HG03565 (cell line): Measurements from ENCODE around the gene MID1IP1.

Experiments
- ATAC-seq: cut with Tn5 transposase; IDR thresholded peaks from one replicate; pipeline ENCODE4 v1.9.1; 2021; ENCODE audit warnings: mild to moderate bottlenecking, moderate library complexity; ENCODE audit not compliant: unreplicated experiment

Gene MID1IP1

GRCh38 chrX:38811515-38812243 lies 10.4 kb downstream of the MID1IP1 start:
- no peak for ATAC-seq

DNA sequence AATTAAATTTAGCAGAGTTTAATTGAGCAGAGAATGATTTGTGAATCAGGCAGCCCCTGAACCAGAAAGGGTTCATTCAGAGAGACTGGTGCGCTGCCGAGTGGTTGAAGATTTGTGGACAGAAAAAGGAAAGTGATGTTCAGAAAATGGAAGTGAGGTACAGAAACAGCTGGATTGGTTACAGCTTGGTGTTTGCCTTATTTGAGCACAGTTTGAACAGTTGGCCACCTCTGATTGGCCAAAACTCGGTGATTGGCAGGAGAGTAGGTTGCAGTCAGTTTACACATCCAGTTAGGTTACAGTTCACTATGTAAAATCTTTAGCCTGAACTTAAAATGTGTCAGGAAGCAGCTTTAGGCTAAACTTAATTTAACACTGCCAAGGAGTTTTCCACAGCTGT lies 14.9 kb downstream of the MID1IP1 start:
- ATAC-seq, result no peak

DNA sequence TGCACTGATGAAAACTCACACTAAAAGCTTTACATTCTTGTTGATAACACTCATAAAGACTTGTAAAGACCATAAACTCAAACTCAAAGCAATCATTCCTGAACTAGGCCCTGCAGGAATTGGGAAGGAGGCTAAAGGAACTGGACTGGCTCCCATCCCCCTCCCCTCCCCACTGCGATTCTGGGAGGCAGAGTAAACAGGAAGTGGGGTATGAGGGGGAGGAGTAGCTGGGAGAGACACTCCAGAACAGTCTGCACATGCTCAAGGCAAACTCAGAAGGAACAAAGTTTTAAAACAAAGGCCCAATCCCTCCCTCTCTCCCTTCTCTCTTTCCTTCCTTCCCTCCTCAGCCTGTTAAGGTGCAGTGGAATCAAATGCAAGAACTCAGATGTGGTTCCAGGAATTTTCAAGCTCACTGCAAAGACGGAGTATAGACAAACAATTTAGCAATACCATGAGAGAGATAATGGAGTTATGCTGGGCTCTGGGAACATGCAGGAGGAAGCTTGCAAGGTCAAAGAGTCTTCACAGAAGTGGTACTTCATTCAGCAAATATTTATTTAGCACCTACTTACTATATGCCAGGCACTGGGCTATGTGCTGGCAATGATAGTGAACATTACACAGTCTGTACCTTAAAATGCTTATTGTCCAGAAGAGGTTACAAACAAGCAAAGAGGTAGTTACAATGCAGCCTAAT lies 15.9 kb downstream of the MID1IP1 start:
- no peak for ATAC-seq

GRCh38 chrX:38819163-38819562 lies 17.9 kb downstream of the MID1IP1 start:
- ATAC-seq, result no peak

DNA sequence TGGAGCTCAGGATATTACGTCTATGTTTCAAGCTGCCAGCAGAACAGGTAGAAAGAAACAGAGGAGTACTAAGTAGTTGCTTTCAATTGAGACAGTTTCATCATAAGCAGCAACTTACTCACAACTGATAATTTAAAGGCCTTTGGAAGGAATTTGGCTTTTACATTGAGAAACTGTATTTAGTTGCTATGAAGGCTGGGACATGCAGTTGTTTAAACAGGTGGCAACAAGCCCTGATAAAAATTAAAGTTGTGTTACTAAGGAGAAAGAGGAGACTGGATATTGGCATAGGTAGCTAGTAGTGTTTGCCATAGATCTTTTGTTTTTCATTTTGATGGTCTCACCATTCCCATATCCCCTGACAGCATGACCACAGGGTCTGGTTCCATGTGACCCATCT lies 18.4 kb downstream of the MID1IP1 start:
- no peak for ATAC-seq

DNA sequence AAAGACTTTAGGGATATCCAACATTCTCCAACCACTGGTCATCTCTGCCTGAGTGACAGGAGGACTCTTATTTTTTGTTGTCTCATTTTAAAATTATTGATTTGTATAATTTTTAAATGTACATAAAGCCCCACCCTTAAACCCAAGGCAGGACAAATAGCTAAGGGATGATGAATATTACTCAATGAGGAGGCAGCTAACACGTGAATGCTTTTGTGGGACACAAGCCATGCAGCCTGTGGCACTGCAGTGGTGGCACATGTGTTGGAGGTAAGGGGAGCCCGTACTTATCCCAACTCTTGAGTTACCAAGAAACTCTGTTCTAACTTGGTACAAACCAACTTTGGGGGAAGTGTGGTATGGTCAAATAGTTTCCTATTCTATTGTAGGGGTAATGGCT lies 19.5 kb downstream of the MID1IP1 start:
- no peak for ATAC-seq

DNA sequence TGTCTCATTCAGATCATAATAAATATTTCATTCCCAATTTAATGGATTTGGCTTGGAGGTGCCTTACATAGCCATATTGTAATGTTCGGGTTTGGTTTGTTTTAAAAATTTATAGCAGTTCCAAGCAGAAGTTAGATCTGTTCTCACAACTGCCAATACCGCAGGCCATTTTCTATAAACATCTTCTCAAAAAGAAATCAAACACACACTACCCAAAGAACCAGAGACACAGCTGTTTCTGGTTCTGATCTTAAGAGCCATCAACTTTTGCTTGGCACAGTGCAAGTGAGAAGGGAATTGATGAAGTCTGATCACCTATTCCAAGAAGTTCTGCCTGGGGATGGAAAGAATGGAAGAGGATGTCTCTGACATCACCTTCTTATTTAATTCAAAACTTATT lies 22.9 kb downstream of the MID1IP1 start:
- ATAC-seq, result no peak

- no peak for ATAC-seq
Observed at GRCh38 chrX:38831949-38832348, 30.7 kb downstream of the MID1IP1 start.

DNA sequence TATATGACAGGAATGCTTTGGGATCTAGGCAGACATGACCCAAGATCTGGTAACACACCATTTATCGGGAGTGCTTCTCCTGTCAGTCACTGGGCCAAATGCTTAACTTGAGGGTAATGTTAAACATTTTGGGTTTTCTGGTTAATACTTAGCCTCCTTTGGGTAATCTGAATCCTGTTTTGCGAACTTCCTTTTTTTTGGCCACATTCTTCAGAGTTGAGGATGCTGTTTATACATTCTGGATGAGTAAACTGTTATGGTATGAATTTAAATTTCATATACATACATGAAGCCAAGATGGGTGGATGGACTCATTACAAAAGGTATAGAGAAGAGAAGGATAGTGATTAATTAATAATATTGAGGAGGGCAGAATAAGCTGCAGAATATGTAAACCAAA lies 36.1 kb downstream of the MID1IP1 start:
- ATAC-seq, result no peak

- ATAC-seq, result no peak
Observed at GRCh38 chrX:38839277-38839676, 38.0 kb downstream of the MID1IP1 start.

GRCh38 chrX:38839944-38840343 lies 38.7 kb downstream of the MID1IP1 start:
- ATAC-seq, result no peak

DNA sequence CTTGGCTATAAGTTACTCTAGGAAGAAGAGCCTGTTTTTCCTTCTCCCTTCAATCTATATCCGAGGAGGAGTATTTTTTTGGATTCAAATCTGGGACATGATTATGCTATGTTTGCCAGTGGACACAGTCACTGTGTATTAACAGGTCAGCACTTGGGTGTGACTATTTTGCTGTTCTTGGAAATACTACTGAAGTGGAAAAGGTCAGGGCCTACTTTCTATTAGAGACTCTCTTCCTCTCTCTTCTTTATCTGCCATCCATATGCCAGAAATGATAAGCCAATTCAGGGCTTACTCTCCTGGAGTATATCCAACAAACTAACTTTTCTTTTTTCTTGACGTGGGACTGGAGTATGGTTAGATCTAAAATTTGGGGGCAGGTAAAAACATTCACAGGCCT lies 40.5 kb downstream of the MID1IP1 start:
- no peak for ATAC-seq

DNA sequence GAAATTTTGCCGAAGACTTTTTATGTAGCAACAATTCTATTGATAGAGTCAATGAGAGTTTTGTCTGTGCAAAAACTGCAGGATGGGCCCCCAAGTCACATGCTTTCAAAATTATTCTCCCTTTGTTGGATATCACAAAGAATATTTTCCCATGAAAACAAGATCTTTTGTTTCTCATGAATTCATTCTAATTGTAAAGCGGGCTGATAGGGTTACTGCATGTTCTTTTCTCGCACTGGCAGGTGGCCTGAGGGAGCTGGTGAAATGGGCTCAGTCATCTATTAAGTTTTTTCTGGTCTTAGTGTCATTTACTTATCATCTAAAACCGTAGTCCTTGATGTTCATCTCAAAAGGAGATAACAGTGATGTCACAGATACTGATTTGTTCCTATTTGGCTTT lies 44.2 kb downstream of the MID1IP1 start:
- no peak for ATAC-seq

GRCh38 chrX:38847206-38847902 lies 46.1 kb downstream of the MID1IP1 start:
- ATAC-seq, result no peak

DNA sequence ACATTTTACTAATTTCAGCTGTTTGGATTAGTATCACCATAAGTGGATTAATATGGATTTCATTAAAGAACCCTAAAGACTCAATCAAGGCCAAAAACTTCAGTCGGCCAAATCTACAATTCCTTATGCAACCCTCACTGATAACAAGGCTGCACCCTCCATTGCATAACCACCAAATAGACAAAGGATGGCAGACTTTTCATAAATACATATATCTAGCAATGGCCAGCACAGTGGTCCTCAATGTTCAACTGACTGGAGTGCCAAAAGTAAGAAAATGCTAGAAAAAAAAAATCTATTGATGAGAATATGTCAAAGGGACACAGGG lies 46.6 kb downstream of the MID1IP1 start:
- no peak for ATAC-seq

DNA sequence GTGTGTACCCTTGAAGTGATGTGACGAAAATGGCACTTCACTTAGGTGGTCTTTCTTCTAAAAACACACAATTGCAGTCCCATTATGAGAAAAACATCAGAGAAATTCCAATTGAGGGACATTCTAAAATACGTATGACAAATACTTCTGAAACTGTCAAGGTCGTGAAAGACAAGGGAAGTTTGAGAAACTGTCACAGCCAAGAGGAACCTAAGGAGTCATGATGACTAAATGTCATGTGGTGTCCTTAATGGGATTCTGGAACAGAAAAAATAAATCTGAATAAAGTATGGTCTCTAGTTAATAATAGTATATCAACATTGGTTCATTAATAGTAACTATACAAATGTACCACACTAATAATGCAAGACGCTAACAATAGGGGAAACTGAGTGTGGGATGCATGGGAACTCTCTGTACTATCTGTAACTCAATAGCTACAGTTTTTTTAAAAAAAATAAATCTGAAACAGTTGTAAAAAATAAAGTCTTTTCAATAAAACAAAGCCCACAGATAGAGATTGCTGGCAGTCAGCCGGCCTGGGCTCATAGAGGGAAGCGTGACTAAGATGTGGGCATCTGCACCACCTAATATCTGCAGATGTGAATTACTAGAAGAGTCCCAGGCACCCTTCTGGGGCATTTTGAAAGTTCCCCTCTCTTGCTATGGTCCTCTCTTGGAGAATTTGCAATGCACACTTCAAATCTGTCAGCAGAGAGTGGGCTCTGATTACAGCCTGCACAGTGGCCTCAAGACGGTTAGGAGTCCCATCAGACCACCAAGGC lies 47.6 kb downstream of the MID1IP1 start:
- no peak for ATAC-seq

DNA sequence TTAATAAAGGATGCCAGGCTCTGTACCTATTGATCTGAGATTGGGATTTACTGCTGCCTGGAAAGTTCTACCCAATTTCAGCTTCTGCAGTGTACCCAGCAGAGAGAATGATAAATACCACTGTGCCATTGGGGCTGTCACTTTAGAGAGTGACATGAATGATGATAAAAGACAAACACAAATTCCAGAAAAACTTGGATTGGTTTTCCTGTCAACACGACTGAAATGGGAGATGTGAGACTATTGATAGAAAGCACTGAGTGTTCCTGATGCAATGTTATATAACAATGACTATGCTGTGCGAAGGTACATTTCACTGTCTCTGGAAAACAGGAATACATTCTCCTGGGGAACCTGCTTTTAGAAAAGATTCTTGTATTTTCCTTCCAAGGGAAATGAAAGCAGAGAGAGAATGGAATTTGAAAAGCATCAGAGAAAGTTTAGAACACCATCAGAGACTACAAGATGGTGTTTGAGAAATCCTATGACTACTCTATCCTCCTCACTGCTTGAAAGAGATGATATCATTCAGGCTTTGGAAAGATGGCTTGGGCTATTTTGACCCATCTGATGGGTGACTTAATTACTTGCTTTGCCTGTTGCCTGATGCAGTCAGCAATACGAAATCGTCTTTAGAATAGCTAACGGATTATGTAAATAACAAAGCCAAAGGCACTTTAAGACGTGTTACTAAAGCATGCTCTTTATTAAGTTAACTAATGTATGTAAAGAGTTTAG lies 49.7 kb downstream of the MID1IP1 start:
- no peak for ATAC-seq

DNA sequence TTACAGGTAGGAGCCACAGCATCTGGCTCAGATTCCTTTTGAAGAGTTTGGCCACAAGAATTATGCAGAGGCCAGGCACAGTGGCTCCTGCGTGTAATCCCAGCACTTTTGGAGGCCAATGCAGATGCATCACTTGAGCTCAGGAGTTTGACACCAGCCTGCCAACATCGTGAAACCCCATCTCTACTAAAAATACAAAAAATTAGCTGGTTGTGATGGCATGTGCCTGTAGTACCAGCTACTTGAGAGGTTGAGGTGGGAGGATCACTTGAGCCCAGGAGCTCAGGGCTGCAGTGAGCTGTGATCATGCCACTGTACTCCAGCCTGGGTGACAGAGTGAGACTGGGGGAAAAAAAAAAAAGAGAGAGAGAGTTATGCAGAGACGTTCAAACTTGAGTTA lies 53.0 kb downstream of the MID1IP1 start:
- ATAC-seq, result no peak
